ENCODE measurements around the gene AATF. TPM values are rescaled to one million over a fixed set of nuclear protein-coding genes. Genes with fewer than 3 reads are reported as not detected.

AATF gene
- total RNA-seq, 1 experiment from 2014 or later, result 85.2 TPM

GRCh38 chr17:37051833-37052232 lies 103.1 kb downstream of the AATF start:
- CTCF ChIA-PET, result interaction anchor here (0.6 to 1.3 kb wide), 2 partner anchors 16 to 125 kb away, joined by 3 to 5 read pairs; no protein-coding TSS in a partner anchor
- POLR2A ChIA-PET, result interaction anchor here (0.7 kb wide), 1 partner anchor 1003 kb away, joined by 3 read pairs; no protein-coding TSS in a partner anchor
- no peak overlapping the region for H3K4me3 Mint-ChIP-seq (ENCODE audit: unreplicated experiment)

GRCh38 chr17:37052450-37052849 lies 103.7 kb downstream of the AATF start:
- H3K9me3 Mint-ChIP-seq (ENCODE audit: unreplicated experiment), result no peaks in the 10 kb centered on the region
- no peaks in the 10 kb centered on the region for H3K27me3 Mint-ChIP-seq (ENCODE audit: insufficient read depth, unreplicated experiment)
- H3K27ac Mint-ChIP-seq (ENCODE audit: low read depth, unreplicated experiment), result no peak overlapping the region
- H3K4me1 Mint-ChIP-seq (ENCODE audit: insufficient read depth, unreplicated experiment), result no peaks in the 10 kb centered on the region
- intact Hi-C loops (cut with micrococcal nuclease), result no loop called here
- no TSS peak for BruUV-seq (replicated peaks)
- no peak for TF ChIP-seq CTCF (IDR thresholded peaks at IDR 0.05; ENCODE audit: unreplicated experiment)
- H3K4me3 Mint-ChIP-seq (ENCODE audit: unreplicated experiment), result no peak overlapping the region
- CTCF ChIA-PET, result interaction anchor here (0.5 to 1.3 kb wide), 2 partner anchors 15 to 18 kb away, joined by 3 to 5 read pairs; no protein-coding TSS in a partner anchor
- DNase-seq (ENCODE audit: unreplicated experiment), result no peak
- POLR2A ChIA-PET, result no interaction called here
- peaks cover 60% of the 10 kb centered on the region for H3K36me3 Mint-ChIP-seq (ENCODE audit: insufficient read depth, unreplicated experiment)

More at GRCh38 chr17:37051833-37052232, 103.1 kb downstream of the AATF start:
- no peaks in the 10 kb centered on the region for H3K27me3 Mint-ChIP-seq (ENCODE audit: insufficient read depth, unreplicated experiment)
- H3K27ac Mint-ChIP-seq (ENCODE audit: low read depth, unreplicated experiment), result no peak overlapping the region
- no peaks in the 10 kb centered on the region for H3K4me1 Mint-ChIP-seq (ENCODE audit: insufficient read depth, unreplicated experiment)
- peaks cover 57% of the 10 kb centered on the region for H3K36me3 Mint-ChIP-seq (ENCODE audit: insufficient read depth, unreplicated experiment)
- no peak for DNase-seq (ENCODE audit: unreplicated experiment)
- TF ChIP-seq CTCF (IDR thresholded peaks at IDR 0.05; ENCODE audit: unreplicated experiment), result no peak
- no TSS peak for BruUV-seq (replicated peaks)
- H3K9me3 Mint-ChIP-seq (ENCODE audit: unreplicated experiment), result no peaks in the 10 kb centered on the region
- intact Hi-C loops (cut with micrococcal nuclease), result no loop called here

GRCh38 chr17:37054894-37055293 lies 106.1 kb downstream of the AATF start:
- Mint-ChIP-seq H3K4me1 (ENCODE audit: insufficient read depth, unreplicated experiment) (no peaks in the 10 kb centered on the region), H3K9me3 (ENCODE audit: unreplicated experiment) (no peaks in the 10 kb centered on the region), H3K36me3 (ENCODE audit: insufficient read depth, unreplicated experiment) (peaks cover 54% of the 10 kb centered on the region), H3K4me3 (ENCODE audit: unreplicated experiment) (no peak overlapping the region), H3K27me3 (ENCODE audit: insufficient read depth, unreplicated experiment) (no peaks in the 10 kb centered on the region), H3K27ac (ENCODE audit: low read depth, unreplicated experiment) (no peak overlapping the region)
- no peak for DNase-seq (ENCODE audit: unreplicated experiment)
- no peak for TF ChIP-seq CTCF (IDR thresholded peaks at IDR 0.05; ENCODE audit: unreplicated experiment)
- intact Hi-C loops (cut with micrococcal nuclease), result no loop called here
- BruUV-seq (replicated peaks), result no TSS peak
- CTCF ChIA-PET, result interaction anchor here (0.6 to 0.8 kb wide), 3 partner anchors 8 to 402 kb away, joined by 3 to 4 read pairs (median 3); no protein-coding TSS in a partner anchor
- POLR2A ChIA-PET, result no interaction called here

- ChIA-PET POLR2A (interaction anchor here (0.6 kb wide), 1 partner anchor 89 kb away, joined by 3 read pairs; no protein-coding TSS in a partner anchor), CTCF (interaction anchor here (1.2 to 5.5 kb wide), 2 partner anchors 10 to 455 kb away, joined by 6 to 42 read pairs; partner anchors contain the start of gene MRM1)
- intact Hi-C loops (cut with micrococcal nuclease), result no loop called here
Observed at GRCh38 chr17:37056622-37057021, 107.9 kb downstream of the AATF start.

More at GRCh38 chr17:37056622-37057021, 107.9 kb downstream of the AATF start:
- Mint-ChIP-seq H3K4me1 (ENCODE audit: insufficient read depth, unreplicated experiment) (no peaks in the 10 kb centered on the region), H3K27me3 (ENCODE audit: insufficient read depth, unreplicated experiment) (no peaks in the 10 kb centered on the region), H3K27ac (ENCODE audit: low read depth, unreplicated experiment) (no peak overlapping the region), H3K4me3 (ENCODE audit: unreplicated experiment) (no peak overlapping the region), H3K9me3 (ENCODE audit: unreplicated experiment) (no peaks in the 10 kb centered on the region), H3K36me3 (ENCODE audit: insufficient read depth, unreplicated experiment) (peaks cover 54% of the 10 kb centered on the region)
- no peak for DNase-seq (ENCODE audit: unreplicated experiment)
- BruUV-seq (replicated peaks), result no TSS peak
- TF ChIP-seq CTCF (IDR thresholded peaks at IDR 0.05; ENCODE audit: unreplicated experiment), result no peak
